ENCODE results near the gene MRNIP. TPM values are rescaled to one million over a fixed set of nuclear protein-coding genes. Genes with fewer than 3 reads are reported as not detected.

MRNIP gene
- total RNA-seq, 1 donor: 13.0 TPM

- no peak for DNase-seq (ENCODE audit: low read depth)
- no peak overlapping the region for H3K4me3 ChIP-seq (ENCODE audit: low read depth, low read length)
- TF ChIP-seq, protein P1, sequence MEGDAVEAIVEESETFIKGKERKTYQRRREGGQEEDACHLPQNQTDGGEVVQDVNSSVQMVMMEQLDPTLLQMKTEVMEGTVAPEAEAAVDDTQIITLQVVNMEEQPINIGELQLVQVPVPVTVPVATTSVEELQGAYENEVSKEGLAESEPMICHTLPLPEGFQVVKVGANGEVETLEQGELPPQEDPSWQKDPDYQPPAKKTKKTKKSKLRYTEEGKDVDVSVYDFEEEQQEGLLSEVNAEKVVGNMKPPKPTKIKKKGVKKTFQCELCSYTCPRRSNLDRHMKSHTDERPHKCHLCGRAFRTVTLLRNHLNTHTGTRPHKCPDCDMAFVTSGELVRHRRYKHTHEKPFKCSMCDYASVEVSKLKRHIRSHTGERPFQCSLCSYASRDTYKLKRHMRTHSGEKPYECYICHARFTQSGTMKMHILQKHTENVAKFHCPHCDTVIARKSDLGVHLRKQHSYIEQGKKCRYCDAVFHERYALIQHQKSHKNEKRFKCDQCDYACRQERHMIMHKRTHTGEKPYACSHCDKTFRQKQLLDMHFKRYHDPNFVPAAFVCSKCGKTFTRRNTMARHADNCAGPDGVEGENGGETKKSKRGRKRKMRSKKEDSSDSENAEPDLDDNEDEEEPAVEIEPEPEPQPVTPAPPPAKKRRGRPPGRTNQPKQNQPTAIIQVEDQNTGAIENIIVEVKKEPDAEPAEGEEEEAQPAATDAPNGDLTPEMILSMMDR (IDR thresholded peaks at IDR 0.05; ENCODE audit: insufficient read depth, low read depth, low read length): no peak
Measured at GRCh38 chr5:179887802-179888201, 29.2 kb upstream of the MRNIP start.

GRCh38 chr5:179887095-179887494, 28.5 kb upstream of the MRNIP start:
- no peak overlapping the region for H3K4me3 ChIP-seq (ENCODE audit: low read depth, low read length)
- TF ChIP-seq, protein P1 (IDR thresholded peaks at IDR 0.05; ENCODE audit: insufficient read depth, low read depth, low read length): no peak
- DNase-seq (ENCODE audit: low read depth): no peak

- H3K4me3 ChIP-seq (ENCODE audit: low read depth, low read length): no peak overlapping the region
- no peak for DNase-seq (ENCODE audit: low read depth)
- TF ChIP-seq, protein P1 (IDR thresholded peaks at IDR 0.05; ENCODE audit: insufficient read depth, low read depth, low read length): no peak
Measured at GRCh38 chr5:179886190-179886911, 27.7 kb upstream of the MRNIP start.

DNA sequence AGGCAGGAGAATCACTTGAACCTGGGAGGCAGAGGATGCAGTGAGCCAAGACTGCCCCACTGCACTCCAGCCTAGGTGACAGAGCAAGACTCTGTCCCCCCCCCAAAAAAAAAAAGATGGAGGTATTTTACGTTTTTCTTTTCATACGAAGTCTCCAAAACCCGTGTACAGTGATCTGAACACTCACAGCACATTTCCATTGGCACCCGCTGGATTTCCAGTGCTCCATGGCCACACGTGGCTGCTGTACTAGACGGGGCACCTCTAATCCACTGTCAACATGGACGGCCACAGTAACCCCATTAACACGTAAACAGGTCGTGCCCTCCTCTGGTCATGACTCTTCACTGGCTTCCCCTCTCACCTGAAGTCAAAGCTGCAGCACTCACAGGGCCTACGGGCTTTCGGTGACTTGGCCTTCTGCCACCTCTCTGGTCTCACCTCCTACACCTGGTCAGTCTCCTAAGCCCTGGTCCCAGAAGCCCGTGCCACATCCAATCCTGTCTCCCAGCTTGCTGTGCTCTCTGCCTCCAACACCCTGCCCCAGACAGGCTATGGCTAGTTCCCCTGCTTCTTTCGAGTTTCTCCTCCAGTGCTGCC, 27.0 kb upstream of the MRNIP start:
- TF ChIP-seq, protein P1 (IDR thresholded peaks at IDR 0.05; ENCODE audit: insufficient read depth, low read depth, low read length): no peak
- DNase-seq (ENCODE audit: low read depth): no peak
- no peak overlapping the region for H3K4me3 ChIP-seq (ENCODE audit: low read depth, low read length)

DNA sequence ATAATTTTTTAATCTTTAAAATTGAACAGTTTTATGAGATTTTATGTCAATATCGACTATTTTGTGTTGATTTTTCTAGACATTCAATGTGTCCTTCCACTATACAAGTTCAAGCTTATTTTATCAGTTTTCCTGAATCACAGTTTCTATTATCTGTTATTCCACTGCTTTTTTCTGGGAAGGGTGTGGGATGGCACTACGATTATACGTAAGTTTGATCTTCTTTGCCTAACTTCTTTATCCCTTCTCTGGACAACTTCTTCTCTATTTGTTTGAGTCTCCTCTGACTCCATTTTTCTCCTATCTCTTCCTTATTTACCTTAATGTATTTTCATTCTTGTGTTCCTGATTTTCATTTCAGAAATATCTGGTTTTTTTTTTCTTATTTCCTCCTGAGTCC, 24.5 kb upstream of the MRNIP start:
- H3K4me3 ChIP-seq (ENCODE audit: low read depth, low read length): no peak overlapping the region
- DNase-seq (ENCODE audit: low read depth): no peak
- TF ChIP-seq, protein P1 (IDR thresholded peaks at IDR 0.05; ENCODE audit: insufficient read depth, low read depth, low read length): no peak

GRCh38 chr5:179882338-179882737, 23.7 kb upstream of the MRNIP start:
- no peak overlapping the region for H3K4me3 ChIP-seq (ENCODE audit: low read depth, low read length)
- DNase-seq (ENCODE audit: low read depth): no peak
- TF ChIP-seq, protein P1 (IDR thresholded peaks at IDR 0.05; ENCODE audit: insufficient read depth, low read depth, low read length): no peak
